DMS79 treated with DMSO at 0.1 percent for 48 hours (cell line): ENCODE measurements around the gene GLUL.

ENCODE experiments used
- DNase-seq: peaks from one replicate; lab custom pipeline; 2025; lab: John Stamatoyannopoulos, UW

The GLUL gene

GRCh38 chr1:182391362-182392049, at the start of gene GLUL:
Gene GLUL, minus strand, starts transcription at chr1:182391790. Its CDS starts 3,053 bp downstream, at chr1:182388737.
- peak; percentile 86 for DNase-seq

DNA sequence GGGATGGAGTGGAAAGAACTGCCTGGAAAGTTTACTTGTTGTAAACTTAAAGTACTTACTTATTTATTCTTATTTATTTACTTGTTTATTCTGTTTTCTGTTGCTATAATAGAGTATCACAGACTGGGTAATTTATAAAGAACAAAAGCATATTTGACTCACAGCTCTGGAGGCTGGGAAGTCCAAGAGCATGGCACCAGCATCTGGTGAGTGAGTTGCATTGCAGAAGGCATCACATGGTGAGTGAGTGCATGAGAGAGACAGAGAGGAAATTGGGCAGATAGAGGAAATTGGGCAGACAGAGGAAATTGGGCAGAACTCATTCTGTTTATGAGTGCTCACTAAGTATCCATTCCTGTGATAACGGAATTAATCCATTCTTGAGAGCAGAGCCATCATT, 46.7 kb upstream of the GLUL start:
- no peak for DNase-seq

GRCh38 chr1:182433580-182433979, 42.0 kb upstream of the GLUL start:
- DNase-seq = no peak

- no peak for DNase-seq
These were observed 39.7 kb upstream of the GLUL start for GRCh38 chr1:182431278-182431677.

GRCh38 chr1:182430263-182431068, 38.9 kb upstream of the GLUL start:
- DNase-seq = no peak

GRCh38 chr1:182428043-182428442, 36.5 kb upstream of the GLUL start:
- DNase-seq = peak; percentile 66

- no peak for DNase-seq
These were observed 35.1 kb upstream of the GLUL start for GRCh38 chr1:182426442-182427430.

DNA sequence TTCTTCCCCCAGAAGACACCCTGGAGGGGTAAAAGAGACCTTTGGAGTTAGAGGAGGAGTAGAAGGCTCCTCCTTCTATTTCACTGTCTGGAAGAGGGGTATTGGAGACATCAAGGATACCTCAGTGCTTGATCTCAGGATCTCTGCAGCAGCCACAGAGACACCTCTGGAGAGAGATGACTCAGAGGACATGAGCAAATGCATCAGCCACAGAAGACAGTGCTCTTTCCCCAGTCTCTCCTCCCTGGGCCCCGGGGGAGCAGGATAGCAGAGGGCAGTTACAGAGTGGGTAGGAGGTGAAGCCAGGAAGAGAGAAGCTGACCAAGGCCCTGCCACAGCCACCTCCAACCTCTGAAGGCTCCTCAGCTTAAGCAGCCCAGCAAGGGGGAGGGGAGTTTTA, 24.2 kb upstream of the GLUL start:
- no peak for DNase-seq

DNA sequence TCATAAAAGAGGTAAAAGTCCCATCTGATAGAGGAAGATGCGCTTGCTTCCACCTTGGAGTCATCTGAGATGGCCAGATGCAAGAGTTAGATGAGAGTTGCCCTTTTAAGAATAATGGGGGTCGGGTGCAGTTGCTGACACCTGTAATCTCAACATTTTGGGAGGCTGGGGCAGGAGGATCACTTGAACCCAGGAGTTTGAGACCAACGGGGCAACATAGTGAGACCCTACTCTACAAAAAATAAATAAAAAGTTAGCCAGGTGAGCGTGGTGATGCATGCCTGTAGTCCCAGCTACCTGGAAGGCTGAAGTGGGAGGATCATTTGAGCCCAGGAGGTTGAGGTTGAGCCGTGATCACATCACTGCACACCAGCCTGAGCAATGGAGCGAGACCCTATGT, 22.4 kb upstream of the GLUL start:
- DNase-seq = no peak

GRCh38 chr1:182413486-182413885, 21.9 kb upstream of the GLUL start:
- no peak for DNase-seq

DNA sequence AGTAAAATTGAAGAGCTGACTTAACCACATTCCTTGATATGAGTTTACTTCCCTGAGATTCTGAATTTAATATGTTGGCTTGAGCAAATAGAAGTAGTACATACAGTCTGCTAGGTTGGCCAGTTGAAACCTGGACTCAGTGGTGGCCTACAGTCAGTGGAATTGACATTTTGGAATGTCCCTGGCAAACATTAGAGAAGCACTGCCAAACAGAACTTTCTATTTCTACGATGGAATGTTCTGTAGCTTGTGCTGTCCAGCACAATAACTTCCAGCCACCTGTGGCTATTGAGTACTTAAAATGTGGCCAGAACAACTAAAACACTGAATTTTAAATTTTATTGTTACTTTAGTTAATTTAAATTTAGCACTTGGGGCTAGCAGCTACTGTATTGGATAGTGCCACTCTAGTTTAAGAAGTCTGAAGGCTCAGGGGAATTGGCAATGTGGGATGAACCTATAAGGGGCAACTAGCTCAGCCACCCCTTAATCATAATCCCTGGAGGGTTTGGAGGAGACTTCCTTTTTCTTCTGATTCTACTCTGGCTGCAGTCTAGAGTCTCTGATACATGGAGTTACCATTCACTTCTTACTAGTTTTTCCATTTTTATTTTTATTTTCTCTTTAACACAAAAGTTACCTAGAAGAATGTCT, 19.2 kb upstream of the GLUL start:
- DNase-seq = no peak

DNA sequence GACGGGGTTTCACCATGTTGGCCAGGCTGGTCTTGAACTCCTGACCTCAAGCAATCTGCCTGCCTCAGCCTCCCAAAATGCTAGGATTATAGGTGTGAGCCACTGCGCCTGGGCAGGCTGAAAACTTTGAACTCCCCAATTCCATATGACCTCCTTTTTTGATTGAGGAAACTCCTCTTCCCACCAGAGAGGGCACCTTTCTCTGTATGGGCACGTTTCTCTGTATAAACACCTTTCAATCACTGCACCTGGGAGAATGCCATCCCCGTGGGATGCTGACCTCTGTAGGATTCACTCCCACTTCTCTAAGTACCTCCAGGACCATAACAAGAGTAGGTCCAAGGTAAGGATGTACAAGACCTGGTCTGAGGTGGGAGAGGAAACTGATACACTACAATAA, 18.5 kb upstream of the GLUL start:
- DNase-seq = no peak

GRCh38 chr1:182408435-182409075, 17.0 kb upstream of the GLUL start:
- no peak for DNase-seq

DNA sequence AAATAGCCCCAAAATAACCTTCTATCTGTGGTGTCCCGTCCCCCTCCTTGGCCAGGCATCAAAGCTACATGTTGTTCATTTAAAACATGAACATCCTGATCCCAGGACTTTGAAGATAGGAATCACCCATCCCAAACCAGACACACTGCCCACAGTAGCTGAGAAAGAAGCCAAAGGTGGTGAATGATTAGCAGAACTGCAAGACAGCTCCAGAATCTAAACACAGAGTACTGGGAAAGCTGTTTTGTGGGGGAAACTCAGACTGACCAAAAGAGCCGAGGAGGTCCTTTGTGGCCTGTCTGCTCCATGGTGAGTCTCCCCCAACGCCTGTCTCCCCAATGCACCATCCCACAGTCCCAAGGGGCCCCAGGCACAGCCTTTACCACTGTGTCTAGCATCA, 16.1 kb upstream of the GLUL start:
- DNase-seq = no peak

- no peak for DNase-seq
These were observed 14.4 kb upstream of the GLUL start for GRCh38 chr1:182406012-182406411.

DNA sequence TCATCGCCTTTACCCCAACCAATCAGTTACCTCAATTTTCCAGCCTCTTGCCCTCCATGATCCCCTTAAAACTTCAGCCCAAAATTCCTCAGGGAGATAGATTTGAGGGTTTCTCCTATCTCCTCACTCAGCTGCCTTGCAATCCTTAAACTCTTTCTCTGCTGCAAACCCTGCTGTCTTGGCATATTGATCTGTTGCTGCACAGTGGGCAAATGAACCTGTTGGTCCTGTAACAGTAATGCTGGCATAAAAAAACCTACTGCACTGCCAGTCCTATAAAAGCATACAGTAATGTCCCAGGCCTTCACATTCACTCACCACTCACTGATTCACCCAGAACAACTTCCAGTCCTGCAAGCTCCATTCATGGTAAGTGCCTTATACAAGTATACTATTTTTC, 14.0 kb upstream of the GLUL start:
- DNase-seq = no peak

DNA sequence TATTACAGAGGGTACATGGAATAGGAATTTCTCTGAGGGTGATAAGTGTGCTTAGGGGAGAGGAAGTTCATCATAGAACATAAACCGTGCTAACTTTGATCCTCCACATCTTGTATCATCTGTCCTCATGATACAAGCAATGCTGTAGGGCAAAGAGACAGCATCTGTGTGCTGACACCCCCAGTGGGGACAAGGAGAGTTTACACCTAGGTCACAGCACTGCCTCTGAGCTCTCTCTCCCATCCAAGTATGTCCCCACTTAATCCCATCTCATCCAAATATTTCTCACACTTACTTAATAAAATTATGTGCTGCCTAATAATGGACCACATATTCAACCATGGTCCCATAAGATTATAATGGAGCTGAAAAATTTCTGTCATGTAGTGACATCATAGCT, 13.2 kb upstream of the GLUL start:
- no peak for DNase-seq

GRCh38 chr1:182400567-182400966, 9.0 kb upstream of the GLUL start, which contains the start of gene TEDDM1:
Gene TEDDM1, minus strand, starts transcription at chr1:182400667. Its CDS starts 182 bp downstream, at chr1:182400485.
- no peak for DNase-seq

GRCh38 chr1:182397653-182398393, 6.2 kb upstream of the GLUL start:
- DNase-seq = no peak

GRCh38 chr1:182395906-182396305, 4.3 kb upstream of the GLUL start:
- no peak for DNase-seq
